HG03469 (cell line): ENCODE data around the gene SNRNP40.

ENCODE experiments used
- ATAC-seq: cut with Tn5 transposase; IDR thresholded peaks from one replicate; pipeline ENCODE4 v1.9.1; 2021; ENCODE audit warnings: mild to moderate bottlenecking, moderate library complexity, moderate number of reproducible peaks; ENCODE audit not compliant: unreplicated experiment

The SNRNP40 gene

GRCh38 chr1:31234123-31234708 lies 62.4 kb downstream of the SNRNP40 start:
- ATAC-seq = no peak

- no peak for ATAC-seq
Measured at GRCh38 chr1:31232689-31233088, 63.9 kb downstream of the SNRNP40 start.

- no peak for ATAC-seq
Measured at GRCh38 chr1:31231802-31232201, 64.8 kb downstream of the SNRNP40 start.

- ATAC-seq = no peak
Measured at GRCh38 chr1:31230378-31230777, 66.2 kb downstream of the SNRNP40 start.

- no peak for ATAC-seq
Measured at GRCh38 chr1:31228986-31229385, 67.6 kb downstream of the SNRNP40 start.

GRCh38 chr1:31227891-31228568 lies 68.6 kb downstream of the SNRNP40 start:
- no peak for ATAC-seq

GRCh38 chr1:31224068-31224467 lies 72.5 kb downstream of the SNRNP40 start:
- no peak for ATAC-seq

- no peak for ATAC-seq
Measured at GRCh38 chr1:31222176-31222575, 74.4 kb downstream of the SNRNP40 start.

GRCh38 chr1:31221072-31221471 lies 75.5 kb downstream of the SNRNP40 start:
- ATAC-seq = no peak

GRCh38 chr1:31219489-31219888 lies 77.1 kb downstream of the SNRNP40 start:
- ATAC-seq = no peak

GRCh38 chr1:31218705-31219104 lies 77.9 kb downstream of the SNRNP40 start:
- ATAC-seq = no peak

- ATAC-seq = no peak
Measured at GRCh38 chr1:31216016-31216415, 80.6 kb downstream of the SNRNP40 start.

- no peak for ATAC-seq
Measured at GRCh38 chr1:31215065-31215570, 81.5 kb downstream of the SNRNP40 start.

- no peak for ATAC-seq
Measured at GRCh38 chr1:31214316-31215064, 82.1 kb downstream of the SNRNP40 start.
